HEK293 (cell line): ENCODE data around the gene LYSMD2.

Experiments
- KLF16 ChIP-seq: fragments of 450-650 bp; formaldehyde crosslinking; IDR thresholded peaks from 2 replicates; pipeline ENCODE4 v1.5.1; 2017; ENCODE audit warnings: missing biosample characterization, missing genetic modification characterization
- SP2 ChIP-seq: fragments of 450-650 bp; formaldehyde crosslinking; IDR thresholded peaks from 2 replicates; pipeline ENCODE4 v1.5.1; 2016; ENCODE audit warnings: missing biosample characterization, missing genetic modification characterization
- TRIM28 ChIP-seq: IDR thresholded peaks from 2 replicates; pipeline ENCODE4 v1.6.1; 2011; ENCODE audit warnings: low read length, control low read depth, borderline replicate concordance
- ZBTB8A ChIP-seq: fragments of 450-650 bp; formaldehyde crosslinking; IDR thresholded peaks from 2 replicates; pipeline ENCODE4 v1.5.1; 2016; ENCODE audit warnings: missing biosample characterization, missing genetic modification characterization
- ZNF223 ChIP-seq: fragments of 450-650 bp; formaldehyde crosslinking; IDR thresholded peaks from 2 replicates; pipeline ENCODE4 v1.5.1; 2016; ENCODE audit warnings: missing biosample characterization, missing genetic modification characterization
- ZNF274 ChIP-seq, 2 experiments: fragments of 200-500 bp in 1 of 2; fragments of 450-650 bp in 1 of 2; sonication (Bioruptor generic) in 1 of 2; formaldehyde crosslinking in 1 of 2; IDR thresholded peaks; 2 replicates each; pipeline versions ENCODE4 v1.5.1 to v1.6.1; 2014 to 2016; ENCODE audit warnings: borderline replicate concordance in 1 of 2, inconsistent platforms in 1 of 2, low read length in 1 of 2, missing biosample characterization in 1 of 2, missing genetic modification characterization in 1 of 2
- ZNF366 ChIP-seq: fragments of 450-650 bp; formaldehyde crosslinking; conservative IDR thresholded peaks from 2 replicates; pipeline ENCODE4 v1.5.1; 2016; ENCODE audit warnings: missing biosample characterization, missing genetic modification characterization
- ZNF501 ChIP-seq: fragments of 450-650 bp; formaldehyde crosslinking; IDR thresholded peaks from 2 replicates; pipeline ENCODE4 v1.5.1; 2016; ENCODE audit warnings: missing biosample characterization, missing genetic modification characterization
- ZNF664 ChIP-seq: fragments of 450-650 bp; formaldehyde crosslinking; IDR thresholded peaks from 2 replicates; pipeline ENCODE4 v1.5.1; 2016; ENCODE audit warnings: missing biosample characterization, missing genetic modification characterization
- TF ChIP-seq, protein P1 (sequence below): fragments of 450-650 bp; formaldehyde crosslinking; IDR thresholded peaks from 2 replicates; pipeline ENCODE4 v1.5.1; 2016; ENCODE audit warnings: missing biosample characterization, missing genetic modification characterization
- TF ChIP-seq, protein P2 (sequence below): fragments of 450-650 bp; formaldehyde crosslinking; IDR thresholded peaks from 2 replicates; pipeline ENCODE4 v1.5.1; 2016; ENCODE audit warnings: missing biosample characterization, missing genetic modification characterization
- TF ChIP-seq, protein P3 (sequence below): fragments of 450-650 bp; formaldehyde crosslinking; IDR thresholded peaks from 2 replicates; pipeline ENCODE4 v1.5.1; 2016; ENCODE audit warnings: missing biosample characterization, missing genetic modification characterization
- TF ChIP-seq, protein P4 (sequence below): fragments of 450-650 bp; formaldehyde crosslinking; IDR thresholded peaks from 2 replicates; pipeline ENCODE4 v1.5.1; 2016; ENCODE audit warnings: missing biosample characterization, missing genetic modification characterization
- TF ChIP-seq, protein P5 (sequence below): fragments of 450-650 bp; formaldehyde crosslinking; IDR thresholded peaks from 2 replicates; pipeline ENCODE4 v1.5.1; 2016; ENCODE audit warnings: missing biosample characterization, missing genetic modification characterization

DNA sequence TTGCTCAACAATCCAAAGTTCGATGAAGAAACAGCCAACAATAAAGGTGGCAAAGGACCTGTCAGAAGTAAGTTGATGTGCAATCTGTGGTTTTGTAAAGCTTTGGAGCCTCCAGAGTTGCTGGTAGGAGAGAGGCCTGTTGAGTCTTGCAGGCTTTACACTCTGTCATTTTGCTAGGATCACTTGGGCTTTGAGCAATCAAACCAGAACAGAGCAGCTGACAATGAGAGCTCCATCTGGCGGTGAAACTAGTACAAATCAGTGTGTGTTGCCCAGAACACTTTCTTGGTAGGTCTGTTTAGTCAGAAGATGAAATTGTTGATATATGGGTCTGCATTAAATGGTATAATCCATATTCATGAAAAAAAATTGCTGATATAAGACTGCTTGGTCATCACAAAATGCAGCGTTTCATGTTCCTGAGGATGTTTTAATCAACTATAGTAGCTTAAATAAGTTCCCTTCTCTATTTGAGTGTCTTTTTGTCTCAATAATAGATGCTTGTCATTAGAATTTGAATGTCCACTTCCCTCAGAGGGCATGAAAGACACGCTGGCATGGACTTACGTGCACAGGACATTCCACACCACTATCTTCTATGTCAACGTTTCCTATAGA is 39.6 kb upstream of the LYSMD2 start:
- TF ChIP-seq, protein P1, sequence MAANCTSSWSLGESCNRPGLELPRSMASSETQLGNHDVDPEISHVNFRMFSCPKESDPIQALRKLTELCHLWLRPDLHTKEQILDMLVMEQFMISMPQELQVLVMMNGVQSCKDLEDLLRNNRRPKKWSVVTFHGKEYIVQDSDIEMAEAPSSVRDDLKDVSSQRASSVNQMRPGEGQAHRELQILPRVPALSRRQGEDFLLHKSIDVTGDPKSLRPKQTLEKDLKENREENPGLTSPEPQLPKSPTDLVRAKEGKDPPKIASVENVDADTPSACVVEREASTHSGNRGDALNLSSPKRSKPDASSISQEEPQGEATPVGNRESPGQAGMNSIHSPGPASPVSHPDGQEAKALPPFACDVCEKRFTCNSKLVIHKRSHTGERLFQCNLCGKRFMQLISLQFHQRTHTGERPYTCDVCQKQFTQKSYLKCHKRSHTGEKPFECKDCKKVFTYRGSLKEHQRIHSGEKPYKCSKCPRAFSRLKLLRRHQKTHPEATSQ (tag by site-specific recombination), result no peak
- TF ChIP-seq, protein P2, sequence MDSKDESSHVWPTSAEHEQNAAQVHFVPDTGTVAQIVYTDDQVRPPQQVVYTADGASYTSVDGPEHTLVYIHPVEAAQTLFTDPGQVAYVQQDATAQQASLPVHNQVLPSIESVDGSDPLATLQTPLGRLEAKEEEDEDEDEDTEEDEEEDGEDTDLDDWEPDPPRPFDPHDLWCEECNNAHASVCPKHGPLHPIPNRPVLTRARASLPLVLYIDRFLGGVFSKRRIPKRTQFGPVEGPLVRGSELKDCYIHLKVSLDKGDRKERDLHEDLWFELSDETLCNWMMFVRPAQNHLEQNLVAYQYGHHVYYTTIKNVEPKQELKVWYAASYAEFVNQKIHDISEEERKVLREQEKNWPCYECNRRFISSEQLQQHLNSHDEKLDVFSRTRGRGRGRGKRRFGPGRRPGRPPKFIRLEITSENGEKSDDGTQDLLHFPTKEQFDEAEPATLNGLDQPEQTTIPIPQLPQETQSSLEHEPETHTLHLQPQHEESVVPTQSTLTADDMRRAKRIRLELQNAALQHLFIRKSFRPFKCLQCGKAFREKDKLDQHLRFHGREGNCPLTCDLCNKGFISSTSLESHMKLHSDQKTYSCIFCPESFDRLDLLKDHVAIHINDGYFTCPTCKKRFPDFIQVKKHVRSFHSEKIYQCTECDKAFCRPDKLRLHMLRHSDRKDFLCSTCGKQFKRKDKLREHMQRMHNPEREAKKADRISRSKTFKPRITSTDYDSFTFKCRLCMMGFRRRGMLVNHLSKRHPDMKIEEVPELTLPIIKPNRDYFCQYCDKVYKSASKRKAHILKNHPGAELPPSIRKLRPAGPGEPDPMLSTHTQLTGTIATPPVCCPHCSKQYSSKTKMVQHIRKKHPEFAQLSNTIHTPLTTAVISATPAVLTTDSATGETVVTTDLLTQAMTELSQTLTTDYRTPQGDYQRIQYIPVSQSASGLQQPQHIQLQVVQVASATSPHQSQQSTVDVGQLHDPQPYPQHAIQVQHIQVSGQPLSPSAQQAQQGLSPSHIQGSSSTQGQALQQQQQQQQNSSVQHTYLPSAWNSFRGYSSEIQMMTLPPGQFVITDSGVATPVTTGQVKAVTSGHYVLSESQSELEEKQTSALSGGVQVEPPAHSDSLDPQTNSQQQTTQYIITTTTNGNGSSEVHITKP, result no peak
- no peak for TF ChIP-seq ZNF223 (tag by site-specific recombination)
- TF ChIP-seq ZBTB8A (tag by site-specific recombination), result no peak
- TF ChIP-seq ZNF501 (tag by site-specific recombination), result no peak
- TF ChIP-seq ZNF274 (IDR thresholded peaks at IDR 0.05; ENCODE audit: low read length), result no peak
- TF ChIP-seq ZNF274 (tag by site-specific recombination; IDR thresholded peaks at IDR 0.05; ENCODE audit: borderline replicate concordance), result no peak
- no peak for TF ChIP-seq ZNF366 (tag by site-specific recombination)
- TF ChIP-seq TRIM28, result no peak
- no peak for TF ChIP-seq KLF16 (tag by site-specific recombination)
- TF ChIP-seq, protein P3, sequence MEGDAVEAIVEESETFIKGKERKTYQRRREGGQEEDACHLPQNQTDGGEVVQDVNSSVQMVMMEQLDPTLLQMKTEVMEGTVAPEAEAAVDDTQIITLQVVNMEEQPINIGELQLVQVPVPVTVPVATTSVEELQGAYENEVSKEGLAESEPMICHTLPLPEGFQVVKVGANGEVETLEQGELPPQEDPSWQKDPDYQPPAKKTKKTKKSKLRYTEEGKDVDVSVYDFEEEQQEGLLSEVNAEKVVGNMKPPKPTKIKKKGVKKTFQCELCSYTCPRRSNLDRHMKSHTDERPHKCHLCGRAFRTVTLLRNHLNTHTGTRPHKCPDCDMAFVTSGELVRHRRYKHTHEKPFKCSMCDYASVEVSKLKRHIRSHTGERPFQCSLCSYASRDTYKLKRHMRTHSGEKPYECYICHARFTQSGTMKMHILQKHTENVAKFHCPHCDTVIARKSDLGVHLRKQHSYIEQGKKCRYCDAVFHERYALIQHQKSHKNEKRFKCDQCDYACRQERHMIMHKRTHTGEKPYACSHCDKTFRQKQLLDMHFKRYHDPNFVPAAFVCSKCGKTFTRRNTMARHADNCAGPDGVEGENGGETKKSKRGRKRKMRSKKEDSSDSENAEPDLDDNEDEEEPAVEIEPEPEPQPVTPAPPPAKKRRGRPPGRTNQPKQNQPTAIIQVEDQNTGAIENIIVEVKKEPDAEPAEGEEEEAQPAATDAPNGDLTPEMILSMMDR (tag by site-specific recombination), result no peak
- no peak for TF ChIP-seq SP2 (tag by site-specific recombination)
- no peak for TF ChIP-seq ZNF664 (tag by site-specific recombination)
- TF ChIP-seq, protein P4, sequence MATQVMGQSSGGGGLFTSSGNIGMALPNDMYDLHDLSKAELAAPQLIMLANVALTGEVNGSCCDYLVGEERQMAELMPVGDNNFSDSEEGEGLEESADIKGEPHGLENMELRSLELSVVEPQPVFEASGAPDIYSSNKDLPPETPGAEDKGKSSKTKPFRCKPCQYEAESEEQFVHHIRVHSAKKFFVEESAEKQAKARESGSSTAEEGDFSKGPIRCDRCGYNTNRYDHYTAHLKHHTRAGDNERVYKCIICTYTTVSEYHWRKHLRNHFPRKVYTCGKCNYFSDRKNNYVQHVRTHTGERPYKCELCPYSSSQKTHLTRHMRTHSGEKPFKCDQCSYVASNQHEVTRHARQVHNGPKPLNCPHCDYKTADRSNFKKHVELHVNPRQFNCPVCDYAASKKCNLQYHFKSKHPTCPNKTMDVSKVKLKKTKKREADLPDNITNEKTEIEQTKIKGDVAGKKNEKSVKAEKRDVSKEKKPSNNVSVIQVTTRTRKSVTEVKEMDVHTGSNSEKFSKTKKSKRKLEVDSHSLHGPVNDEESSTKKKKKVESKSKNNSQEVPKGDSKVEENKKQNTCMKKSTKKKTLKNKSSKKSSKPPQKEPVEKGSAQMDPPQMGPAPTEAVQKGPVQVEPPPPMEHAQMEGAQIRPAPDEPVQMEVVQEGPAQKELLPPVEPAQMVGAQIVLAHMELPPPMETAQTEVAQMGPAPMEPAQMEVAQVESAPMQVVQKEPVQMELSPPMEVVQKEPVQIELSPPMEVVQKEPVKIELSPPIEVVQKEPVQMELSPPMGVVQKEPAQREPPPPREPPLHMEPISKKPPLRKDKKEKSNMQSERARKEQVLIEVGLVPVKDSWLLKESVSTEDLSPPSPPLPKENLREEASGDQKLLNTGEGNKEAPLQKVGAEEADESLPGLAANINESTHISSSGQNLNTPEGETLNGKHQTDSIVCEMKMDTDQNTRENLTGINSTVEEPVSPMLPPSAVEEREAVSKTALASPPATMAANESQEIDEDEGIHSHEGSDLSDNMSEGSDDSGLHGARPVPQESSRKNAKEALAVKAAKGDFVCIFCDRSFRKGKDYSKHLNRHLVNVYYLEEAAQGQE (tag by site-specific recombination), result no peak
- TF ChIP-seq, protein P5, sequence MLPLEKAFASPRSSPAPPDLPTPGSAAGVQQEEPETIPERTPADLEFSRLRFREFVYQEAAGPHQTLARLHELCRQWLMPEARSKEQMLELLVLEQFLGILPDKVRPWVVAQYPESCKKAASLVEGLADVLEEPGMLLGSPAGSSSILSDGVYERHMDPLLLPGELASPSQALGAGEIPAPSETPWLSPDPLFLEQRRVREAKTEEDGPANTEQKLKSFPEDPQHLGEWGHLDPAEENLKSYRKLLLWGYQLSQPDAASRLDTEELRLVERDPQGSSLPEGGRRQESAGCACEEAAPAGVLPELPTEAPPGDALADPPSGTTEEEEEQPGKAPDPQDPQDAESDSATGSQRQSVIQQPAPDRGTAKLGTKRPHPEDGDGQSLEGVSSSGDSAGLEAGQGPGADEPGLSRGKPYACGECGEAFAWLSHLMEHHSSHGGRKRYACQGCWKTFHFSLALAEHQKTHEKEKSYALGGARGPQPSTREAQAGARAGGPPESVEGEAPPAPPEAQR (tag by site-specific recombination), result no peak
